Measurements from ENCODE around the gene VSIG4.

VSIG4 gene

GRCh38 chrX:66053414-66053813, 13.5 kb upstream of the VSIG4 start:
- TF ChIP-seq, protein P1, sequence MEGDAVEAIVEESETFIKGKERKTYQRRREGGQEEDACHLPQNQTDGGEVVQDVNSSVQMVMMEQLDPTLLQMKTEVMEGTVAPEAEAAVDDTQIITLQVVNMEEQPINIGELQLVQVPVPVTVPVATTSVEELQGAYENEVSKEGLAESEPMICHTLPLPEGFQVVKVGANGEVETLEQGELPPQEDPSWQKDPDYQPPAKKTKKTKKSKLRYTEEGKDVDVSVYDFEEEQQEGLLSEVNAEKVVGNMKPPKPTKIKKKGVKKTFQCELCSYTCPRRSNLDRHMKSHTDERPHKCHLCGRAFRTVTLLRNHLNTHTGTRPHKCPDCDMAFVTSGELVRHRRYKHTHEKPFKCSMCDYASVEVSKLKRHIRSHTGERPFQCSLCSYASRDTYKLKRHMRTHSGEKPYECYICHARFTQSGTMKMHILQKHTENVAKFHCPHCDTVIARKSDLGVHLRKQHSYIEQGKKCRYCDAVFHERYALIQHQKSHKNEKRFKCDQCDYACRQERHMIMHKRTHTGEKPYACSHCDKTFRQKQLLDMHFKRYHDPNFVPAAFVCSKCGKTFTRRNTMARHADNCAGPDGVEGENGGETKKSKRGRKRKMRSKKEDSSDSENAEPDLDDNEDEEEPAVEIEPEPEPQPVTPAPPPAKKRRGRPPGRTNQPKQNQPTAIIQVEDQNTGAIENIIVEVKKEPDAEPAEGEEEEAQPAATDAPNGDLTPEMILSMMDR (IDR thresholded peaks at IDR 0.05; ENCODE audit: borderline replicate concordance, insufficient read depth, low read depth, low read length): no peak
- H3K4me3 ChIP-seq (ENCODE audit: low read depth, low read length): no peak overlapping the region

DNA sequence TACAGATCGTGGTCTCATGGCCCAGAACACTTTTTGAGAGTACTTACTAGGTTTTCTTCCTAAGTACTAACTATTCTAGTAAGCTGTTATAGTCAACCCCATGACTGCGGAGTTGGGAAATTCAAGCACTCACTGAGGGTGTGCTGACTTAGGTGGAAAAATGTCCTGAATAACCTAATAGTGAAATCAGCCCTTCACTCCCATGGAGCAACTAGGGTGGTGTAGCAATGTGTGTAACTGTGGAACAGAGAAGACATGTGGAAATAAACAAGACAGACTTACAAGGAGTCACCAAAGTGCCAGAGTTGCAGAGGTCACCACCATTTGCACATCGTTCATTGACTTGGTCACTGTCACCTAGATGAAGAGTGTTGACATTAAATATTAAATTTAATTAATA, 12.1 kb upstream of the VSIG4 start:
- TF ChIP-seq, protein P1 (IDR thresholded peaks at IDR 0.05; ENCODE audit: borderline replicate concordance, insufficient read depth, low read depth, low read length): no peak
- H3K4me3 ChIP-seq (ENCODE audit: low read depth, low read length): no peak overlapping the region

GRCh38 chrX:66050140-66050569, 10.3 kb upstream of the VSIG4 start:
- TF ChIP-seq, protein P1 (IDR thresholded peaks at IDR 0.05; ENCODE audit: borderline replicate concordance, insufficient read depth, low read depth, low read length): no peak
- H3K4me3 ChIP-seq (ENCODE audit: low read depth, low read length): no peak overlapping the region

DNA sequence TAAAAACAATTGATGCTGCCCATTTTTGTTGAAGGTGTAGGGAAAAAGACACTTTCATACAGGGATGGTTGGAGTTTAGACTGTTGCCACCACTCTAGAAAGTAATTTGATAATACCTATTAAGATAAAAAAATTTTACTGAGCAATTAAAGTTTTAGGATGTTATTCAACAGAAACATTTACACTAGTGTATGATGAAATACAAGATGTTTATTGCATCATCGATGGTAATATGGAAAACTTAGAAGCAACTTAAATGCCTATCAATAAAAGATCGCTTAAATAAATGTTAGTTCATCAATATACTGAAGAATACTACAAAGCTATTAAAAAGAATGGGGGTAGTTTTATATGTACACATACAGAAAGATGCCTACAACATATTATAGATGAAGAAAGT, 9.2 kb upstream of the VSIG4 start:
- TF ChIP-seq, protein P1 (IDR thresholded peaks at IDR 0.05; ENCODE audit: borderline replicate concordance, insufficient read depth, low read depth, low read length): no peak
- H3K4me3 ChIP-seq (ENCODE audit: low read depth, low read length): no peak overlapping the region

DNA sequence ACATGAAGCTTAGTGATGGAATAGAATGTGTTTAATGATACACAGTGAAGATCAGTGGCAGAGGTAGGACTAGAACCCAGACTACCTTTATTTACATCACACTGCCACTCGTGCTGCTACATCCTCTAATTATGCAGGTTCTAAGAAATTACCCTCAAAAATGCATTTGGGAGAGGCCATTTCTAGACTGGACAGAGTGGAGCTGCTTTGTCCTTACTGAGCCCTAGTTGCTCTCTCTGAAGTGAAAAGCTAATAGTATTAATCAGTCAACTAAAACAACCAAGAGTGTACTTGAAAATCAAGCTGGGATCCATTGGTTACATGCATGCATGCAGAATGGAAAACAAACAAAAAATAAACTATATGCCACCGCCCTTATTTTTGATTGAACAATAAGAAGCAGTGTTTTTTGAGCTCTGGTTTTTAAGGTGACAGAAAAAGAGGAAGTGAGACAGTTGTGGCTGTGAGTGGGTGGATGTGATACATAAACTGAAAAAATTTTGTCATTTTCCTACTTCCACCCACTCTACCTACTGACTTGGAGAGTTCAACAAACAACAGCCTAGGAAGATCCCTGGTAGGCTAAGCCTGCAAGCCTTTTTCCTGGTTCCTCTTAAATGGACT, 6.8 kb upstream of the VSIG4 start:
- TF ChIP-seq, protein P1 (IDR thresholded peaks at IDR 0.05; ENCODE audit: borderline replicate concordance, insufficient read depth, low read depth, low read length): no peak
- no peak overlapping the region for H3K4me3 ChIP-seq (ENCODE audit: low read depth, low read length)

GRCh38 chrX:66045894-66046293, 6.0 kb upstream of the VSIG4 start:
- H3K4me3 ChIP-seq (ENCODE audit: low read depth, low read length): no peak overlapping the region
- TF ChIP-seq, protein P1 (IDR thresholded peaks at IDR 0.05; ENCODE audit: borderline replicate concordance, insufficient read depth, low read depth, low read length): no peak

GRCh38 chrX:66043584-66043983, 3.7 kb upstream of the VSIG4 start:
- TF ChIP-seq, protein P1 (IDR thresholded peaks at IDR 0.05; ENCODE audit: borderline replicate concordance, insufficient read depth, low read depth, low read length): no peak

More at GRCh38 chrX:66043584-66043983, 3.7 kb upstream of the VSIG4 start:
- H3K4me3 ChIP-seq (ENCODE audit: low read depth, low read length): no peak overlapping the region
